ENCODE measurements around the gene UPK2. TPM values are rescaled to one million over a fixed set of nuclear protein-coding genes. Genes with fewer than 3 reads are reported as not detected.
"Not testable (repeated sequence)": the region's sequence is repeated elsewhere in the genome, so short reads cannot be mapped to it uniquely, and the experiment has no call there.

UPK2 gene
- polyA plus RNA-seq, 3 donors: 13.4 to 22.5 (median 14.2) TPM

DNA sequence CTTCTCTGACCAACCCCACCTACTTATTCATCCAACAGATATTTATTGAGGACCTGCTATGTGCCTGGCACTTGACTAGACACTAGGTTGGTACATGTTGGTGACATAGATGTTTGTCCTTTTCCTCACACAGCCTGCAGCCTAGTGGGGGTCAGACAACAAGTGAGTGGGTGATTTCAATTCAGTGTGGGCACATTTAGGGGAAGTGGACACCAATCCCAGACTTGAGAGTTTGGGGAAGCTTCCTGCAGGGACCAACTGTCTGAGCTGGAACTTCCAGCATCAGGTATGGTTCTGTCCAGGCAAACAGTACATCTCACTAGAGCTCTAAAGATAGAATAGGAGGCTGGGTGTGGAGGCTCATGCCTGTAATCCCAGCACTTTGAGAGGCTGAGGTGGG lies 24.5 kb upstream of the UPK2 start:
- DNase-seq: no peak

DNA sequence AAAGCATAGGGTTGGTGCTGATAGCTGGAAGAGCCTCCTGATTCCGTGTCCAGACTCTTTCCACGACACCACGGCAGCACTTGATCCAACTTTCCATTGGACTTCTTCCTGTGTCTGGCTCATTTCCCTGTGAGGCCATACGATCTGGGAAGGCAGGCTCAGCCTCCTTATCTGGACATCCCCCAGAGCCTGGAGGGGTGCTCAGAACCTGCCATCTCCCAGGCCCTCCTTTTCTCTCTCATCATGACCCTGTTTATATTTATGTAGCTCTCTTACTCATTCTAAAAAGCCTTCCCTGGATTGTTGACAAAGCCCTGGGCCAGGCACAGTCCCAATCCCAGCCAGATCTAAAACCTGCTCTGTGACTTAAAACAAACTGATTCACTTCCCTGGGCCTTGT lies 22.6 kb upstream of the UPK2 start:
- DNase-seq: no peak

DNA sequence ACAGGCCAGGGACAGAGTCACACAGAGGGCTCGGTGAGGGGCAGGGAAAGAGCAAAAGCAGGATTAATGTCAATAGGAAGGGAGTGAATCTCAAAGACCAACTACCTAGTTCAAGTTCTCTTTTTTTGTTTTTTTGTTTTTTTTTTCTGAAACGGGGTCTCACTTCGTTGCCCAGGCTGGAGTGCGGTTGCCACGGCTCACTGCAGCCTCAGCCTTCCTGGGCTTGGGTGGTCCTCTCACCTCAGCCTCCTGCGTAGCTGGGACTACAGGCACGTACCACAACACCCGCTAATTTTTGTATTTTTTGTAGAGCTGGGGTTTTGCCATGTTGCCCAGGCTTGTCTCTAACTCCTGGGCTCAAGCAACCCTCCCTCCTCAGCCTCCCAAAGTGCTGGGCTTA lies 20.7 kb upstream of the UPK2 start:
- DNase-seq: no peak

GRCh38 chr11:118938491-118939403 lies 17.4 kb upstream of the UPK2 start:
- no peak for DNase-seq

GRCh38 chr11:118939404-118939915 lies 16.6 kb upstream of the UPK2 start:
- DNase-seq: no peak

DNA sequence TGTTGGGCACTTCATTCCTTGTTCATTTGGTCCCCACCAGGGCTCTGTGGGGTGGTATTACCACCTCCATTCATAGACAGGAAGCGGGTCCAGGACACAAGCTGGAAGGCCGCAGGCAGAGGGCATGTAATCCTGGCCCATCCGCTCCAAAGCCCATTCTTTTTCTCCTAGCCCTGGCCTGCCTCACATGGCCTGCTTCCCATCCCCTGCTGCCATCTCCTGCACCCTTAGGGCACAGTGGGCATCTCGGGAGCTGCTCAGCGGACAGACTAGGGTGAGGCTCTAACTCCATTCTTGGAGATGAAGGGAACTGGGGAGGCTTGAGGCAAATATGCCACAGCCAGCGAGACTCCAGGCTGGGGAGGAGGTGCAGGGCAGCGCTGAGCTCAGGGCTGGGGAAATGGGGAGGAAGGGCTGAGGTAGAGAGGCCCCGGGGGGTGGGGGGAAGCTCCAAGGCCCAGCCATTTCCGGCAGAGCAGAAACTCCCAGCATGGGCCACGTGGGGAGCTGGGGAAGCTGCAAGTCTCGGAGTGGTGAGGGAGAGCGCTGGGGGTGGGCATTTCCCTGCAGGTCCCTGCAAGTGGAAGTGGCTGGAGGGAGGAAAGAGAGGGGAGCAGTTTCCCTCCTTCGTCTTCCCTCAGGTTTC lies 16.0 kb upstream of the UPK2 start:
- no peak for DNase-seq

DNA sequence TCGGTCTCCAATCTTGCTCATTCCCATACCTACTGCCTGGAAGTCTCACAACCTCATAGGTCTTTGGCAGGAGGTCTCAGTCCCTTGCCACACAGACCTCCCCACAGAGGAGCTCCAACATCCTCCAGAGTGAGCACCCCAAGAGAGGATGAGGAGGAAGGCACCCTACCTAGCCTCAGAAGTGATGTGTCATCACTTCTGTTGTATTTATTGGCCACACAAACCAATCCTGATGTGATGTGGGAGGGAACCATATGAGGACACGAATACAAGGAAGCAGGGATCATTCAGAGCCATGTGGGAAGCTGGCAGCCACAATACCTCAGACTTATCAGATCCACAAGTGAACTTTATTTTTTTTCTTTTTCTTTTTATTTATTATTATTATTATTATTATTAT lies 9.0 kb upstream of the UPK2 start:
- DNase-seq: no peak

DNA sequence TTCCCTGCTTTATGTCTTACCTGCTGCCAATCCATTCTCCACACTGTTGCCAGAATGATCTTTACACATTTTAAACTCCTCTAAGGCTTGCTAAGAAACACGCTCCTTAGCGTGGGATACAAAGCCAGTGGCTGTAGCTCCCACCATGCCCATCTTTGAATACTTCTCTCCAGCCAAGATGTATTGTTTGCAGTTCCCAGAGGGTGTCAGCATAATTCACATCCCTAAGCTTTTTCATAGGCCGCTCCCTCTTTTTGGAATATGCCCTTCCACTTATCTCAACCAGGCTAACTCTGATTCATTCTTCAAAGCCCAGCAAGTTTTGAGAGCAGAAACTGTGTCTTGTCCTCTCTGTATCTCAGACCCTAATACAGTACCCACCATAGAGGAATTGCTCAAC lies 8.1 kb upstream of the UPK2 start:
- no peak for DNase-seq

GRCh38 chr11:118953265-118953664 lies 2.8 kb upstream of the UPK2 start:
- no peak for DNase-seq

GRCh38 chr11:118953976-118954375 lies 2.1 kb upstream of the UPK2 start:
- DNase-seq: not testable (repeated sequence)

- DNase-seq: no peak
Measured at GRCh38 chr11:118956847-118957469, 860 bp downstream of the UPK2 start.

GRCh38 chr11:118957549-118957948 lies 1.5 kb downstream of the UPK2 start:
- no peak for DNase-seq

DNA sequence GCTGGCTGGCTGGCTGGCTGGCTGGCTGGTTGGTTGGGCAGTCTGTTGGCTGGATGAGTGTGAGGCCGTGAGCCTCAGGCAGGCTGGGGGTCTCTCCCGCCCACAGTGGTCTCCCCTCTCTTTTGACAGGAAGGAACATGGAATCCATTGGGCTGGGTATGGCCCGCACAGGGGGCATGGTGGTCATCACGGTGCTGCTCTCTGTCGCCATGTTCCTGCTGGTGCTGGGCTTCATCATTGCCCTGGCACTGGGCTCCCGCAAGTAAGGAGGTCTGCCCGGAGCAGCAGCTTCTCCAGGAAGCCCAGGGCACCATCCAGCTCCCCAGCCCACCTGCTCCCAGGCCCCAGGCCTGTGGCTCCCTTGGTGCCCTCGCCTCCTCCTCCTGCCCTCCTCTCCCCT lies 1.9 kb downstream of the UPK2 start:
- DNase-seq: no peak

DNA sequence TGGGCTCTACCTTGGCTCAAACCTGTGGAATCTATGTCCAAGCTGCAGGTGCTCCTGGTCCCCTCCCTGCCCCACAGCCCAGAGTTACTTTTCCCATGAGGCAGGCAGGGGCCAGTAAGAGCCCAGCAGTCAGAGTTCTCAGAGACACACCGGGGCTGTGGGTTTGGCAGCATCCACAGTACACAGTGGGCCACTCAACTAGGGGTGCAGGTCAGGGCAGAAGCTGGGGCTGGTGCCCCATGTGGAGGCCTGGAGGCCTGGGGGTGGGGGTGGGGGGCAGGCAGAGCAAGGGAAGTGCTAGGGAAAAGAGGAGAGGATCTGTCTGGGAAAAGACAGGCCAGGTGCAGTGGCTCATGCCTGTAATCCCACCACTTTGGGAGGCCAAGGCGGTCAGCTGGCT lies 2.5 kb downstream of the UPK2 start:
- DNase-seq: no peak

DNA sequence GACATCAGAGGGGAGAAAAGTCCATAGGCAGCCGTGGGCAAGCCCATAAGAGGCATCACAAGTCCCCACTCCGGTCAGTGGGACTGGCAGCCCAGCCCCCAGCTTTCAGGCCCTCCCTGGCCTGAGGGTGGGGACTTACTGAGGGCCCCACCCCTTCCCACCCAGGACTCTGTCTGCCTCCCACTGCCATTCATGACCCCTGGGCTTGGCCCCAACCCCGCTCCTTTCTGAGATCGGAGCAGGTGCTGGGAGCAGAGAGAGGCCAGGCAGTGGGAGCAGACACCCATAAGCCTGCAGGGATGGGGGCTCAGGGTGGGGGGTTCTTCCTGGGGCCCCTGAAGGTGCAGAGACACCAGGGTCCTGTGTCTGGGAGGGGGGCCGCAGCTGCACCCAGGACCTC lies 5.1 kb downstream of the UPK2 start:
- DNase-seq: no peak

GRCh38 chr11:118961591-118961990 lies 5.5 kb downstream of the UPK2 start:
- no peak for DNase-seq

DNA sequence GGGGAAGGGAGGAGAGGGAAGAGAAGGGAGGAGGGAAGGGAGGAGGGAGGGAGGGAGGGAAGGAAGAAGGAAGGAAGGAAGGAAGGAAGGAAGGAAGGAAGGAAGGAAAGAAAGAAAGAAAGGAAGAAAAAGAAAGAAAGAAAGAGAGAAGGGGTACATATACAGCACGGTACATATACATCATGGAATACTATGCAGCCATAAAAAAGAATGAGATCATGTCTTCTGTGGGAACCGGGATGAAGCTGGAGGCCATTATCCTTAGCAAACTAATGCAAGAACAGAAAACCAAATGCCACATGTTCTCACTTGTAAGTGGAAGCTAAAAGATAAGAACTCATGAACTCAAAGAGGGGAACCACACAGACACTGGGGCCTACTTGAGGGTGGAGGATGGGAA lies 13.4 kb downstream of the UPK2 start:
- DNase-seq: not testable (repeated sequence)

DNA sequence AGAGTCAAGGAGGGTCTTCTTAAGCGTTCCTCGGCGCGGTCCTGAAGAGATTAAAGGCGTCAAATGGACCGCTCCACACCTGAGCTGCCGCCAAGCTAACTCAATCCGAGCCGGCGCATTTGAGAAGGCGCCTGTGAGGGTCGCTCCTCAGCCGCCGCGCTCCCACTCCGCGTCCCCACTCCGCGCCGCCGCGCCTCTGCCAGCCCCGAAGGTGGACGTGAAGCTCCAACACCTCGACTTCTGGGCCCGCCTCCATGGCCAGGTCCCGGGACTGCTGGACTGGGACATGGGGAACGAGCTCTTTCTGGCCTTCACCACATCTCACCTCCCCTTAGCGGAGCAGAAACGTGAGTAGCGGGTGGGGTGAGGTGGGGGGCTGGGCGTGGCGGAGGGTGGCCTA lies 15.5 kb downstream of the UPK2 start, which contains the start of gene FOXR1:
Gene FOXR1, plus strand, starts transcription at position 116 of the 400 bp plus-strand sequence. Its CDS starts 171 bp downstream, at position 287.
- no peak for DNase-seq

GRCh38 chr11:118973985-118974384 lies 17.9 kb downstream of the UPK2 start:
- DNase-seq: no peak

- DNase-seq: no peak
Measured at GRCh38 chr11:118975771-118976709, 19.9 kb downstream of the UPK2 start.

- DNase-seq: no peak
Measured at GRCh38 chr11:118979434-118979833, 23.3 kb downstream of the UPK2 start.
